HCT116 (cell line): ENCODE data around the gene IGSF3. TPM values are rescaled to one million over a fixed set of nuclear protein-coding genes. Genes with fewer than 3 reads are reported as not detected.

Experiments
- ATAC-seq: fragments of 200-7000 bp; cut with Tn5 transposase; 2 replicates; pipeline ENCODE4 v1.9.1; 2020; ENCODE audit warnings: mild to moderate bottlenecking, moderate library complexity
- BruUV-seq: library from RNA; stranded (reverse); fragments of 400-500 nt; replicated peaks from 2 replicates; lab custom pipeline; 2021; lab: Mats Ljungman, UMichigan
- CTCF ChIA-PET: fragments of 300-600 bp; sonication (Branson Sonifier 250); formaldehyde crosslinking; loops from one replicate; lab custom pipeline; 2021; ENCODE audit warnings: antibody characterized with exemption; lab: Charles Lee
- POLR2A ChIA-PET: fragments of 300-600, 350-600 bp; sonication (Branson Sonifier 250); formaldehyde crosslinking; loops from one replicate; lab custom pipeline; 2021; ENCODE audit warnings: antibody characterized with exemption; lab: Charles Lee
- RAD21 ChIA-PET, 2 experiments: fragments of 300-600 bp; sonication (Branson Sonifier 250); formaldehyde crosslinking; loops; one replicate each; lab custom pipeline; 2023; ENCODE audit warnings: low total read pairs in 2 of 2; ENCODE audit not compliant: uncharacterized antibody in 2 of 2, unreplicated experiment in 2 of 2, low non-redundant PET in 1 of 2; lab: Charles Lee
- DNase-seq: peaks from one replicate; pipeline ENCODE4 v3.0.0-alpha.2; 2010; ENCODE audit warnings: low read depth, low spot score
- H2AFZ ChIP-seq: fragments of 200-600 bp; shearing (Covaris generic), sonication (generic); 2 replicates; pipeline ENCODE4 v1.6.1; 2017; ENCODE audit warnings: low read depth, mixed run types, mixed read lengths, antibody characterized with exemption, low read length; ENCODE audit not compliant: poor library complexity, severe bottlenecking
- H3K27ac ChIP-seq: 2 replicates; pipeline ENCODE4 v1.5.1; 2012; ENCODE audit warnings: low read depth, low read length
- H3K27me3 ChIP-seq: fragments of 200-600 bp; sonication (generic); 2 replicates; pipeline ENCODE4 v1.6.1; 2016; ENCODE audit warnings: mixed run types, low read length, mixed read lengths; ENCODE audit not compliant: insufficient read depth
- H3K36me3 ChIP-seq, 2 experiments: fragments of 200-500 bp in 1 of 2; fragments of 200-600 bp in 1 of 2; sonication (Bioruptor generic) in 1 of 2; sonication (generic) in 1 of 2; 2 replicates each; pipeline versions ENCODE4 v1.5.1 to v1.6.1; 2014 to 2016; ENCODE audit warnings: low read length in 2 of 2, inconsistent platforms in 1 of 2, mixed read lengths in 1 of 2, mixed run types in 1 of 2; ENCODE audit not compliant: insufficient read depth in 2 of 2, control insufficient read depth in 1 of 2
- H3K4me1 ChIP-seq, 2 experiments: fragments of 200-600 bp in 1 of 2; sonication (generic) in 1 of 2; 2 replicates each; pipeline versions ENCODE4 v1.5.1 to v1.6.1; 2012 to 2017; ENCODE audit warnings: low read length in 2 of 2, inconsistent platforms in 1 of 2, mild to moderate bottlenecking in 1 of 2, mixed read lengths in 1 of 2, mixed run types in 1 of 2, moderate library complexity in 1 of 2; ENCODE audit not compliant: insufficient read depth in 2 of 2, control insufficient read depth in 1 of 2
- H3K4me2 ChIP-seq: fragments of 200-600 bp; sonication (generic); 2 replicates; pipeline ENCODE4 v1.6.1; 2017; ENCODE audit warnings: mixed run types, low read length, mixed read lengths
- H3K4me3 ChIP-seq, 2 experiments: fragments of 200-600 bp in 1 of 2; sonication (generic) in 1 of 2; replicated peaks in 1 of 2; 2 replicates each; pipeline ENCODE4 v1.5.1; 2011 to 2016; ENCODE audit warnings: low read length in 2 of 2, control low read depth in 1 of 2, low read depth in 1 of 2, mild to moderate bottlenecking in 1 of 2, mixed read lengths in 1 of 2, mixed run types in 1 of 2
- H3K79me2 ChIP-seq: fragments of 200-600 bp; sonication (generic); 2 replicates; pipeline ENCODE4 v1.6.1; 2017; ENCODE audit warnings: mild to moderate bottlenecking, mixed run types, low read length, moderate library complexity, mixed read lengths; ENCODE audit not compliant: insufficient read depth
- H3K9ac ChIP-seq: fragments of 200-600 bp; sonication (generic); 2 replicates; pipeline ENCODE4 v1.6.1; 2016; ENCODE audit warnings: low read length, mixed read lengths
- H3K9me2 ChIP-seq: fragments of 200-600 bp; sonication (generic), shearing (Covaris generic); 2 replicates; pipeline ENCODE4 v1.6.1; 2017; ENCODE audit warnings: mixed run types, mild to moderate bottlenecking, moderate library complexity; ENCODE audit not compliant: insufficient read depth
- H3K9me3 ChIP-seq, 2 experiments: fragments of 200-500 bp in 1 of 2; fragments of 200-600 bp in 1 of 2; sonication (Bioruptor generic) in 1 of 2; sonication (generic) in 1 of 2; 2 replicates each; pipeline ENCODE4 v1.6.1; 2014 to 2017; ENCODE audit warnings: low read length in 2 of 2, mixed read lengths in 2 of 2, inconsistent platforms in 1 of 2, low read depth in 1 of 2, mild to moderate bottlenecking in 1 of 2, mixed run types in 1 of 2, moderate library complexity in 1 of 2; ENCODE audit not compliant: control insufficient read depth in 1 of 2, insufficient read depth in 1 of 2
- H4K20me1 ChIP-seq: fragments of 200-600 bp; sonication (generic), shearing (Covaris generic); 2 replicates; pipeline ENCODE4 v1.6.1; 2017; ENCODE audit warnings: mixed run types, mild to moderate bottlenecking, moderate library complexity; ENCODE audit not compliant: insufficient read depth
- CBX3 ChIP-seq: IDR thresholded peaks from 2 replicates; pipeline ENCODE4 v1.6.1; 2012; ENCODE audit warnings: low read depth
- CTCF ChIP-seq, 3 experiments: fragments of 200-600 bp in 1 of 3; sonication (generic) in 1 of 3; IDR thresholded peaks in 2 of 3; conservative IDR thresholded peaks in 1 of 3; 2 replicates each; pipeline ENCODE4 v1.5.1; 2012 to 2017; ENCODE audit warnings: low read depth in 2 of 3, low read length in 2 of 3, antibody characterized with exemption in 1 of 3, borderline replicate concordance in 1 of 3, control low read depth in 1 of 3, mild to moderate bottlenecking in 1 of 3, mixed read lengths in 1 of 3, mixed run types in 1 of 3, moderate library complexity in 1 of 3; ENCODE audit not compliant: insufficient read depth in 1 of 3
- EGR1 ChIP-seq: IDR thresholded peaks from 2 replicates; pipeline ENCODE4 v1.6.1; 2012; ENCODE audit warnings: low read depth
- ELF1 ChIP-seq: IDR thresholded peaks from 2 replicates; pipeline ENCODE4 v1.6.1; 2012; ENCODE audit warnings: low read depth, borderline replicate concordance
- EZH2 ChIP-seq: fragments of 200-600 bp; sonication (generic); IDR thresholded peaks from 2 replicates; pipeline ENCODE4 v1.6.1; 2017; ENCODE audit warnings: antibody characterized with exemption, mixed run types
- EZH2phosphoT487 ChIP-seq: fragments of 200-600 bp; IDR thresholded peaks from 2 replicates; pipeline ENCODE4 v1.6.1; 2018; ENCODE audit warnings: antibody characterized with exemption, borderline replicate concordance
- FOSL1 ChIP-seq: IDR thresholded peaks from 2 replicates; pipeline ENCODE4 v1.6.1; 2012; ENCODE audit warnings: low read depth
- JUND ChIP-seq: IDR thresholded peaks from 2 replicates; pipeline ENCODE4 v1.6.1; 2012
- MAX ChIP-seq: IDR thresholded peaks from 2 replicates; pipeline ENCODE4 v1.6.1; 2012
- POLR2AphosphoS5 ChIP-seq: IDR thresholded peaks from 2 replicates; pipeline ENCODE4 v1.6.1; 2011; ENCODE audit warnings: mild to moderate bottlenecking, low read depth, low read length, moderate library complexity
- RAD21 ChIP-seq: IDR thresholded peaks from 2 replicates; pipeline ENCODE4 v1.6.1; 2012; ENCODE audit warnings: low read depth, mild to moderate bottlenecking
- REST ChIP-seq: IDR thresholded peaks from 2 replicates; pipeline ENCODE4 v1.6.1; 2012; ENCODE audit warnings: low read depth
- SIN3A ChIP-seq: IDR thresholded peaks from 2 replicates; pipeline ENCODE4 v1.6.1; 2012; ENCODE audit warnings: low read depth
- SP1 ChIP-seq: IDR thresholded peaks from 2 replicates; pipeline ENCODE4 v1.6.1; 2012; ENCODE audit warnings: low read depth
- SRF ChIP-seq: IDR thresholded peaks from 2 replicates; pipeline ENCODE4 v1.6.1; 2012; ENCODE audit warnings: low read depth
- TCF7L2 ChIP-seq: IDR thresholded peaks from 2 replicates; pipeline ENCODE4 v1.7.0; 2011; ENCODE audit warnings: borderline replicate concordance, inconsistent platforms; ENCODE audit not compliant: insufficient read depth, insufficient read length; ENCODE audit errors: extremely low read depth
- YY1 ChIP-seq: IDR thresholded peaks from 2 replicates; pipeline ENCODE4 v1.6.1; 2011; ENCODE audit warnings: low read length, low read depth, moderate library complexity, mild to moderate bottlenecking; ENCODE audit not compliant: insufficient replicate concordance; ENCODE audit errors: extremely low read depth
- ZBTB33 ChIP-seq: IDR thresholded peaks from 2 replicates; pipeline ENCODE4 v1.6.1; 2011; ENCODE audit warnings: mild to moderate bottlenecking, low read length, moderate library complexity; ENCODE audit not compliant: insufficient replicate concordance; ENCODE audit errors: extremely low read depth
- ZFX ChIP-seq: fragments of 450-650 bp; IDR thresholded peaks from 2 replicates; pipeline ENCODE4 v1.6.1; 2017
- ZNF274 ChIP-seq: fragments of 200-500 bp; sonication (Bioruptor generic); IDR thresholded peaks from 2 replicates; pipeline ENCODE4 v1.6.1; 2014; ENCODE audit warnings: mild to moderate bottlenecking, low read depth, low read length, inconsistent platforms
- intact Hi-C: fragments of 100-400 bp; cut with micrococcal nuclease; formaldehyde crosslinking; loops from 2 replicates; pipeline ENCODE4 v1.10.0; 2022
- total RNA-seq: library from RNA; stranded (reverse); gene quantifications from one replicate; pipeline ENCODE4 v1.2.1, GENCODE V29; 2021; ENCODE audit not compliant: unreplicated experiment

The IGSF3 gene
- total RNA-seq, 1 experiment from 2014 or later, result 18.6 TPM

GRCh38 chr1:116564426-116564825 is 103.1 kb downstream of the IGSF3 start:
- Histone ChIP-seq H3K36me3 (no peaks in the 10 kb centered on the region), H3K9ac (no peak overlapping the region), H3K4me2 (no peak overlapping the region), H4K20me1 (no peaks in the 10 kb centered on the region), H3K79me2 (peaks cover 76% of the 10 kb centered on the region), H3K27ac (no peak overlapping the region), H3K4me3 (no peak overlapping the region), H3K27me3 (no peaks in the 10 kb centered on the region), H3K9me2 (no peaks in the 10 kb centered on the region), H2AFZ (no peak overlapping the region), H3K4me1 (peaks cover 18 to 23% of the 10 kb centered on the region in 2 experiments), H3K9me3 (no peaks in the 10 kb centered on the region)
- POLR2A ChIA-PET, result no interaction called here
- TF ChIP-seq SIN3A (no peak), FOSL1 (no peak), RAD21 (no peak), EGR1 (no peak), ELF1 (no peak), MAX (no peak), ZNF274 (no peak), JUND (no peak), EZH2phosphoT487 (no peak), CBX3 (no peak), POLR2AphosphoS5 (no peak), ZBTB33 (no peak), TCF7L2 (no peak), ZFX (no peak), REST (no peak), YY1 (no peak), SP1 (no peak), CTCF (IDR thresholded peaks at IDR 0.05 in 2 of 3, conservative IDR thresholded peaks at IDR 0.05 in 1 of 3; ENCODE audit: borderline replicate concordance in 1 of 3, insufficient read depth in 1 of 3, low read depth in 2 of 3, low read length in 2 of 3) (no peak), EZH2 (no peak), SRF (no peak)
- CTCF ChIA-PET, result no interaction called here
- no peak for ATAC-seq
- no peak for DNase-seq
- intact Hi-C loops, result no loop called here
- RAD21 ChIA-PET, result no interaction called here
- no TSS peak for BruUV-seq
